ENCODE measurements around the gene LMNTD2.

The LMNTD2 gene

DNA sequence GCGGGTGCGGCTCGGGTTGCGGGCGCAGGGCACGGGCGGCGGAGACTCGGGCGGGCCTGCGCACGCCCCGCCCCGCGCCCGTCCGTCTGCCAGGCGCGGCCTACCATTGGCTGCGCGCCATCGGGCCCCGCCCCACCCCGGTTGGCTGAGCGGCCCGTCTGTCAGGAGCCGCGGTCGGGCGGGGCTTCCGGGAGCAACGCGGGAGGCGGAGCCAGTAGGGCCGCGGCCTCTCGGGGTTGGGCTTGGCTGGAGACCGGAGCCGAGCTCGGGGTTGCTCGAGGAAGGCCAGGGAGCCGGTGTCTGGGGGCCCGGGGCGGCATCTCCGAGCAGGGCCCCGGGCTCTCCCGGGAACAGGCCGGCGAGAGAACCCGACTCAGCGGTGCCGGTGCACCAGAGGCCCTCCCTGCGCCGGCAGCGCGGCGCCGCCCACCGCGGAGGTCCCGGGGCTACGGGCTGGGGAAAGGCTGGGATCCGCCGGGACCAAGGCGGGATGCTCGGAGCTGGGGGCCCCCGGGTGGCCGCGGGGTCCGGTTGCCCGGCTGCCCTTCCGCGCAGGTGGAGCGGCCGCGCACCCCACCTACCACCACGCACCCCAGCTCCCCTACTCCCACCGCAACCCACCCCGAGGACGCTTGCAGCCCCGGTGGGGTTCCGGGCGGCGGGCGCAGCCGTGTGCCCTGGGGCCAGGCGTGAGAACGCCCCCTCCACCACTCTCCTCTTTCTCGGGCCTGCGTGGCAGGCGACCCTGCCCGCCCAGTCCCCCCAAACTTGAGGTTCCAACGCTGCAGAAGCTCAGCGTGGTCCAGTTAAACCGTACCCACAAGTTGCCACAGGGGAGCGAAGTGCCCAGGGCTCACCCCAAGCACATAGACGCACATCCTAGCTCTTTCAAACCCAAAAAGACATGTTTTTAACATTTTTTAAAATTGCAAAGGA, 24.8 kb downstream of the LMNTD2 start, which contains the start of gene HRAS:
Gene HRAS, minus strand, starts transcription at position 58 of the 936 bp plus-strand sequence.
- in situ Hi-C loops (cut with MboI; ENCODE audit: low sequenced_read_pairs), result no loop called here

GRCh38 chr11:535210-535518, 25.4 kb downstream of the LMNTD2 start:
- in situ Hi-C loops (cut with MboI; ENCODE audit: low sequenced_read_pairs), result no loop called here

GRCh38 chr11:534396-535209, 25.9 kb downstream of the LMNTD2 start:
- in situ Hi-C loops (cut with MboI; ENCODE audit: low sequenced_read_pairs), result no loop called here

DNA sequence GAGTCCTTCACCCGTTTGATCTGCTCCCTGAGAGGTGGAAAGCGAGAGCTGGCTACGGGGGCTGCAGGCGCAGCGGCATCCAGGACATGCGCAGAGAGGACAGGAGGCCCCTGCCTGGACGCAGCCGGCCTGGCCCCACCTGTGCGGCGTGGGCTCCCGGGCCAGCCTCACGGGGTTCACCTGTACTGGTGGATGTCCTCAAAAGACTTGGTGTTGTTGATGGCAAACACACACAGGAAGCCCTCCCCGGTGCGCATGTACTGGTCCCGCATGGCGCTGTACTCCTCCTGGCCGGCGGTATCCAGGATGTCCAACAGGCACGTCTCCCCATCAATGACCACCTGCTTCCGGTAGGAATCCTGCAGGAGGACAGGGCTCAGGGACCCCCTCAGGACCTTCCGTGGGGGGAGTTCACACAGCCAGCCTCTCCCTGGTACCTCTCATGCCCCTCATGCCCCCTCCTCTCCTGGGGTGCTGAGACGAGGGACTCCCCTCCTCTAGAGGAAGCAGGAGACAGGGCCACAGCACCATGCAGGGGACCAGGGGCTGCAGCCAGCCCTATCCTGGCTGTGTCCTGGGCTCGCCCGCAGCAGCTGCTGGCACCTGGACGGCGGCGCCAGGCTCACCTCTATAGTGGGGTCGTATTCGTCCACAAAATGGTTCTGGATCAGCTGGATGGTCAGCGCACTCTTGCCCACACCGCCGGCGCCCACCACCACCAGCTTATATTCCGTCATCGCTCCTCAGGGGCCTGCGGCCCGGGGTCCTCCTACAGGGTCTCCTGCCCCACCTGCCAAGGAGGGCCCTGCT, 26.7 kb downstream of the LMNTD2 start:
- in situ Hi-C loops (cut with MboI; ENCODE audit: low sequenced_read_pairs), result no loop called here

DNA sequence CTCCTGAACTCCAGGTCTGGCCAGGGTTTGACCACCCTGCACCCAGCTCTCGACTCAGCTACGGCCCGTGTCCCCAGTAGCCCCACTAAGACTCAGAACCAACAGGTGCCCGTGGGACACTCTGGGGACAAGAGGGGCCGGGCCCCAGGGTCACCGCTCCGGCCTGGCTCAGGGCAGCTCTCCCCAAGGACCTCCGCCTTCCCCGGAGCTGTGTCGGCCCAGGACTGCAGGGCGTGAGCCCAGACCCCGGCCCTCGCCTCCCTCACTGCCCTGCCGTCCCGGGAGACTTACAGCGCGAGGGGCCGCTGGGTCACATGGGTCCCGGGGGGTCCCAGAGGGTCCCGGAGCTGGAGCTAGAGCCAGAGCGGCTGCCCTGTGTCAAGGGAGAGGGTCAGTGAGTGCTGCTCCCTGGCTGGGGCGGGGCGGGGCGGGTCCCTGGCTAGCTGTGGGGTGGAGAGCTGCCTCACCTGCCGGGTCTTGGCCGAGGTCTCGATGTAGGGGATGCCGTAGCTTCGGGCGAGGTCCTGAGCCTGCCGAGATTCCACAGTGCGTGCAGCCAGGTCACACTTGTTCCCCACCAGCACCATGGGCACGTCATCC, 27.5 kb downstream of the LMNTD2 start:
- in situ Hi-C loops (cut with MboI; ENCODE audit: low sequenced_read_pairs), result no loop called here

DNA sequence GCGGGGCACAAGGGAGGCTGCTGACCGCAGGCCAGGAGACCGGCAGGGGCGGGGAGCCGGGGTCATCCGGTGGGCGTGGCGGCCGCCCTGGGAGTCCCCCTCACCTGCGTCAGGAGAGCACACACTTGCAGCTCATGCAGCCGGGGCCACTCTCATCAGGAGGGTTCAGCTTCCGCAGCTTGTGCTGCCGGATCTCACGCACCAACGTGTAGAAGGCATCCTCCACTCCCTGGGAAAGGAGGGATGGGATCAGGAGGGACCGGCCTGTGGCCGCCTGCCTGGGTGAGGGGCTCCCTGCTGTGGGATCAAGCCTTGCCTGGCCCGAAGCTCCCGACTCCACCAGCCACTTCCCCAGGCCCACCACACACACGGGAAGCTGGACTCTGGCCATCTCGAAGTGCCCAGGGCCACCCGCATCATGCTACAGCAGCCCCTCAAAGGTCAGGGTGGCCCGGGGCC, 28.0 kb downstream of the LMNTD2 start:
- in situ Hi-C loops (cut with MboI; ENCODE audit: low sequenced_read_pairs), result no loop called here

DNA sequence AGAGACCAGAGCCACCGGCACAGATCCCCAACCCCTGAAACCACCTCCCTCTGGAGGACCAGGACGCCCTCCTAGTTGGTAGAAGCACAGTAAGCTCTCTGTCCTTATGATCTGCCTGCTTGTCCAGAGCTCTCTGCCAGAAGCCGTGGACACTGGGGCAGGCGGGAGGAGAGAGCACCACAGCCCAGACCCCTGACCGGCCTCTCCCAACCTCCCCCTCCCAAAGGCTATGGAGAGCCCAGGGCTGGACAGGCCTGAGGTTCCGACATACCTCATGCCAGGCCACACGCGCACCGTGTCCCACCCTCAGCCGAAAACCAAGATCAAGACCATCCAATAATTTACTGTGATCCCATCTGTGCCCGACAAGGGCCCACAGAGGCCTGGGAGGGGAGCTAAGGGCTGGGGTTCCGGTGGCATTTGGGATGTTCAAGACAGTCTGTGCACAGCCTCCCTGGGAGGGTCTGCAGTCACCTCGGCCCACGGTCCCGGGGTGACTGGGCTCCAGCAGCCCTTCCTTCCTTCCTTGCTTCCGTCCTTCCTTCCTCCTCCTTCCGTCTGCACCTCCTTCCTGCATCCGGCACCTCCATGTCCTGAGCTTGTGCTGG, 28.5 kb downstream of the LMNTD2 start:
- in situ Hi-C loops (cut with MboI; ENCODE audit: low sequenced_read_pairs), result no loop called here

DNA sequence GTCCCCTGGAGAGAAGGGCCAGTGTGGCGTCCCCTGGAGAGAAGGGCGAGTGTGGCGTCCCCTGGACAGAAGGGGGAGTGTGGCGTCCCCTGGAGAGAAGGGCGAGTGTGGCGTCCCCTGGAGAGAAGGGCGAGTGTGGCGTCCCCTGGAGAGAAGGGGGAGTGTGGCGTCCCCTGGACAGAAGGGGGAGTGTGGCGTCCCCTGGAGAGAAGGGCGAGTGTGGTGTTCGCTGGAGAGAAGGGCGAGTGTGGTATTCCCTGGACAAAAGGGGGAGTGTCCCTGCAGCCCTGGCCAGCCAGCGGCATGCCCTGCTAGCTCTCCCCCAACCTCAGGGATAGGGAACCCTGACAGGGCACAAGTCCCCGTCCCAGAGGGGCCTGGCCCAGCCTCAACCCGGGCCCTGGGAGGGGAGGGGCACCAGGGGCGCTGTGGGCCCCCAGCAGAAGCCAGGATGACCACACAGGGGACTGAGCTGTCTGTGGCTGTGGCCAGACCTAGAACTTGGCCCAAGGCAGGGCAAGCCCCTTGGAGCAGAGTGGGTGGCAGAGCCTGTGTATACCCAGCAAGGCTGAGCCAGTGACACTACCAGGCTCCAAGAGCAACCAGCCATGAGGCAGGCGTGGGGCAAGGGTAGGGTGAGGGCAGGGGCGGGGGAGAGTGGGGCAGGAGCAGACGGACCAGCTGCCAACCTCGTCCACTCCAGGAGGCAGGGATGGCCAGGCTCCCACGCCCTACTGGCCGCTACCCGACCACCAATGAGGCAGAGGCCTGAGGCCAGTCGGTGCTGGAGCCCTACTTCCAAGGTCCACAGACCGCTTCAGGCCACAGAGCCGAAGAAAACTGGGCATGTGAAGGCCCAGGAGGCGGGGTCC, 29.3 kb downstream of the LMNTD2 start:
- in situ Hi-C loops (cut with MboI; ENCODE audit: low sequenced_read_pairs), result no loop called here

DNA sequence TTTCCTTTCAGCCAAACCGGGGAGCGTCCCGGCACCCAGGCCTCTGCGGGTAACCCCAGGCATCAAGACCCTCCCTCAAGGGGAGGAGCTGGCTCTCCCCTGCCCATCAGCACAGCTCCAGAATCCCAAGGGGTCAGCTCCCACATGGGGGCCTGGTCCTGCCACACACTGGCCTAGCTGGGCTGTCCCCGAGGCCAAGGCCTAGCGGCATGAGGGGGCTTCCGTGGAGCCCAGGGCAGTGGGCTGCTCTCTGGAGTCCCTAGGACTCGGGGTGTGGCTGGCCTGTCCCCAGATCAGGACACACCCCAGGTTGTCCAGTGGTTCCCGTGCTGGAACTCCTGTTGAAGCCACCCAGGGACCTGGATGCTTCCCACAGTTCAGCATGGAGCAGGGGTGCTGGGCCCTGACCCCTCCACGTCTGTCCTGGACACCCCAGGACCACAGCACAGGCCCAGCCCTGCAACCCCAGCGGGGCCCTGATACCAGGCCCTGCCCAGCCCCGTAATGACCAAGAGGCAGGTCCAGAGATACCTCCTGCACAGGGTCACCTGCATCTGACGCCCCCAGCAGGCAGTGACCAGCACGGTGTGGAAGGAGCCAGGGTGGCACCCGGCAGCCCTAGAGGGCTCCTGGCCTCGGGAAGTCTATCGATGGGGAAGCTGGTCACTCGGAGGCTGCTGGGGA, 30.7 kb downstream of the LMNTD2 start:
- in situ Hi-C loops (cut with MboI; ENCODE audit: low sequenced_read_pairs), result no loop called here

- in situ Hi-C loops (cut with MboI; ENCODE audit: low sequenced_read_pairs), result no loop called here
Measured at GRCh38 chr11:528815-529727, 31.5 kb downstream of the LMNTD2 start.

- in situ Hi-C loops (cut with MboI; ENCODE audit: low sequenced_read_pairs), result no loop called here
Measured at GRCh38 chr11:528166-528814, 32.2 kb downstream of the LMNTD2 start.

DNA sequence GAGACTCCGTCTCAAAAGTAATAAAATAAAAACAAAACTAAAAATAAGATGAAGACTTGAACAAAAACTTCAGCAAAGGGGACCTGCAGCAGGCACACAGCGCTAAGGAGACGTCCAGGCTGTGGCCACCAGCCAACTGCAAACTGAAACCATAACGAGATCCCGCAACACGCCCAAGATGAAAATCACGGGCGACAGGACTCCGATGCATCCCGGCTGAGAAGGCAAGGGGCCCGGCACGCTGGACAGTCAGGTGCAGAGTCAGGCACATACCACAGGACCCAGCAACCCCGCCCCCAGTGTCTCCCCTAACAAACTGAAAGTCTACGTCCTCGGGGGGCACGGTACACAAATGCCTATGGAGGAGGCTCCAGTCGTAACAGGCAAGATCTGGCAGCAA, 34.3 kb downstream of the LMNTD2 start:
- in situ Hi-C loops (cut with MboI; ENCODE audit: low sequenced_read_pairs), result no loop called here

DNA sequence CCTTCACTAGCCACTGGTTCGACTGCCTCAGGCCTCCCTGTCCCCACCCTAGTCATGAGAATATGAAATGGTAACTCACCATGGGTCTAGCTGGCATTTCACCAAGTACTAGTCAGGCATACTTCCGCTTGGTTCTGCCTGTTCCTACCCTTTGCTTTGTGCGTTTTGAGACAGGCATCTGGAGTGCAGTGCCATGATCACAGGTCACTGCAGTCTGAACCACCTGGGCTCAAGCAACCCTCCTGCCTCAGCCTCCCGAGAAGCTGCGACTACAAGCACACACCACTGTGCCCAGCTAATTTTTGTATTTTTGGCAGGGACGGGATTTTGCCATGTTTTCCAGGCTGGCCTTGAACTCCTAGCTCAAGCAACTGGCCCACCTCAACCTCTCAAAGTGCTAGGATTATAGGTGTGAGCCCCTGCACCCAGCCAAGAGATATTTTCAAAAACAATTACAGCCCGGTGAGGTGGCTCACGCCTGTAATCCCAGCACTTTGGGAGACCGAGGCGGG, 39.3 kb downstream of the LMNTD2 start:
- in situ Hi-C loops (cut with MboI; ENCODE audit: low sequenced_read_pairs), result no loop called here

DNA sequence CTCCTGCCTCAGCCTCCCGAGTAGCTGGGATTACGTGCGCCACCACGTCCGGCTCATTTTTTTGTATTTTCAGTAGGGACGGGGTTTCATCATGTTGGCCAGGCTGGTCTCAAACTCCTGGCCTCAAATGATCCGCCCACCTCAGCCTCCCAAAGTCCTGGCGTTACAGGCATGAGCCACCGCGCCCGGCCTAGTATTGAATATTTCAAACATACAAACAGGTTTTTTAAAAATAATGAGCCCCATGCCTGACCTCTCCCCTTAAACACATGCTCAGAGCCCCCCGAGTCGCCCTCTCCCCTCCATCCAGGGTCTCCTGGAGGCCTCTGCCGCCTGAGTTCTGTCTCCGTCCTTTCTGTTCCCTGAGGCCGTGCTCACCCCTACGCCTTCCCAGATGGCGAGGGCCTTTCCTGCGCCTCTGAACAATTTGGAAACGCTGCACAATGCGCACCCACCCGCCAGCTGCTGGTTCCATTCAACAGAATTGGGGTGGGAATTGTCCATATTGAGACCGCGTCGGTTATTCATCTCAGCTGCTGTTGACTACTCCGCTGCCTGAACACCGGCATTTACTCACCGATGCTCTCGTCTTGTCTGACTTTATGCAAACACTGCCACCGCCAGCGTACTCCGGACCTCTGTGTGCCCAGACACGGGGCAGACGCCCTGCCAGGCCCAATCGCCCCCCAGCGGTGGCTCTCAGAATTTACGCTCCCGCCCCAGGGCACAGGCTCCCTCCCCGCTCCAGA, 39.9 kb downstream of the LMNTD2 start:
- in situ Hi-C loops (cut with MboI; ENCODE audit: low sequenced_read_pairs), result no loop called here

DNA sequence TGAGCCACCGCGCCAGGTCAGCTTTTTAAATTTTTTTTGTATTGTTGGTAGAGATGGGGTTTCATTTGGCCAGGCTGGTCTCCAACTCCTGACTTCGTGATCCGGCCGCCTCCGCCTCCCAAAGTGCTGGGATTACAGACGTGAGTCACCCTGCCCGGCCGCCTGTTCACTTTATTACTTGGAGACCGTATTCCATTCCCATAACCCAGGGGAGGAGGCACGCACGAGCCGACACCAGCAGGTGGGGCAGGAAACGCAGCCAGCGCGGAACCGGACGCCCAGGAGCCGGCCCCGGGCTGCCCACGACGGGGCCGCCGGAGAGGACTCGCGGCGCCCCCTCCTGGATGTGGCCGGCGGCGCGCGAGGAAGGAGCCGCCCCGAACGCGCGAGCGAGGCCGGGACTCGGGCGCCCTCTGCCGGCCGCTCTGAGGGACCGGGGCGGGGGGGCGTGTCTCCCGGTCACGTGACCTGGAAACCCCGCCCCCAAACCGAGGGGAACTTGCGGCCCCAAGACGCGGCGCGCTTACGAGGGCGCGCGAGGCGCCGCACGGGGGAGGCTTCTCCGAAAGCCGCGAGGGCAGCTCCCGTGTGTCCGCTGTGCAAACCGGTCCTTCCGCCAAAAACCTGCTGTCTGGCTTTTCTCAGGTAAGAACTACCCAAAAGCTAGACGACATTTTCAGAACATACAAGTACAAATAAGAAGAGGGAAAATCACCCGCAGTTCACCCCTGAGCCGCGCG, 41.9 kb downstream of the LMNTD2 start:
- in situ Hi-C loops (cut with MboI; ENCODE audit: low sequenced_read_pairs), result no loop called here
